Measurements from ENCODE around the gene TMEM164.

The TMEM164 gene

GRCh38 chrX:110001740-110002299 is 1.1 kb upstream of the TMEM164 start:
- ATAC-seq (ENCODE audit: low read depth): no peak
- H3K27ac ChIP-seq (ENCODE audit: poor library complexity, severe bottlenecking): peak overlapping the region; percentile 48

DNA sequence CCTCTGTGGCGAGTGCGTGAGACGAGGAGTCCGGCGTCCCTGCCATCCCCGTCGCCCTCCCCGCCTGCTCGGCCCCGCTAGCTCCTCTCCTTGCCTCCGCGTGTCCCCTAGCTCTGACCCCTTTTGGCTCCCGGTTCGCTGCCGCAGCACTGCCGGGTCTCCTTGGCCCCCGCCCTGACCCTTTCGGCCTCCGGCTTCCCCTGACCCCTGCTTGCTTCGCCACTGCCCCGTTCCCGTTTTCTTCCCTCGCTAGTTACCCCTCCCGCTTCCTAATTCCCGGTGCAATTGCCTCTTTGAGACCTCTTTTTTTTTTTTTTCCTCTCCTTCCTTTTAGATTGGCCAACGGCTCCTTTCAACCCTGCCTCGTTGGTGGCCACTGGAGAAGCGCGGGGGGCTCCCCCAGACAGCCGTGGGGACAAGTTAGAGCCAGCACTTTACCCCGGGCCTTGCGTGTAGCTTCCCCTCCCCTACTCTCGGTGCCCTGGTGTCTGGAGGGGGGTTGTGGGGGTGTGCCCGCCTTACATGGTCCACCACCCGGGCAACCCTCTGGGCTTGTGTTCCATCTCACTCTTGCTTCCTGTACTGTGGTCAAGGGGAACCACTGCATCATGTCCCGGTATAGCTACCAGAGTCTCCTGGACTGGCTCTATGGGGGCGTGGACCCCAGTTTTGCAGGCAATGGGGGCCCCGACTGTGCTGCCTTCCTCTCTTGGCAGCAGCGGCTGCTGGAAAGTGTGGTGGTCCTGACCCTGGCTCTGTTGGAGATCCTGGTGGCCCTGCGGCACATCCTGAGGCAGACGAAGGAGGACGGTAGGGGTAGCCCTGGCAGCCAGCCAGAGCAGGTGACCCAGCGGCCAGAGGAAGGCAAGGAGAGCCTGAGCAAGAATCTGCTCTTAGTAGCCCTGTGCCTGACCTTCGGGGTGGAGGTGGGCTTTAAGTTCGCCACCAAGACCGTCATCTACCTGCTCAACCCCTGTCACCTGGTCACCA is 548 bp downstream of the TMEM164 start:
- DNase-seq (ENCODE audit: low spot score) (no peak), ATAC-seq (ENCODE audit: low read depth) (no peak; the same call in 2 of the 3 replicates)
- H3K27ac ChIP-seq (ENCODE audit: poor library complexity, severe bottlenecking): peak overlapping the region; percentile 48
- H3K4me1 ChIP-seq (ENCODE audit: insufficient read depth, poor library complexity, severe bottlenecking): peaks cover 4% of the 10 kb centered on the region
- TF ChIP-seq CTCF (IDR thresholded peaks at IDR 0.05; ENCODE audit: poor library complexity, severe bottlenecking): no peak
- H3K9me3 ChIP-seq (ENCODE audit: severe bottlenecking): no peaks in the 10 kb centered on the region
- no peaks in the 10 kb centered on the region for H3K36me3 ChIP-seq (ENCODE audit: low read depth)
- H3K4me3 ChIP-seq (ENCODE audit: severe bottlenecking): peak overlapping the region; percentile 63
- H3K27me3 ChIP-seq (ENCODE audit: insufficient read depth, poor library complexity, severe bottlenecking): no peaks in the 10 kb centered on the region

More at GRCh38 chrX:110001740-110002299, 1.1 kb upstream of the TMEM164 start:
- no peaks in the 10 kb centered on the region for H3K9me3 ChIP-seq (ENCODE audit: severe bottlenecking)
- DNase-seq (ENCODE audit: low spot score): no peak
- peaks cover 4% of the 10 kb centered on the region for H3K4me1 ChIP-seq (ENCODE audit: insufficient read depth, poor library complexity, severe bottlenecking)
- H3K4me3 ChIP-seq (ENCODE audit: severe bottlenecking): peak overlapping the region; percentile 63
- H3K36me3 ChIP-seq (ENCODE audit: low read depth): no peaks in the 10 kb centered on the region
- TF ChIP-seq CTCF (IDR thresholded peaks at IDR 0.05; ENCODE audit: poor library complexity, severe bottlenecking): no peak
- H3K27me3 ChIP-seq (ENCODE audit: insufficient read depth, poor library complexity, severe bottlenecking): no peaks in the 10 kb centered on the region

DNA sequence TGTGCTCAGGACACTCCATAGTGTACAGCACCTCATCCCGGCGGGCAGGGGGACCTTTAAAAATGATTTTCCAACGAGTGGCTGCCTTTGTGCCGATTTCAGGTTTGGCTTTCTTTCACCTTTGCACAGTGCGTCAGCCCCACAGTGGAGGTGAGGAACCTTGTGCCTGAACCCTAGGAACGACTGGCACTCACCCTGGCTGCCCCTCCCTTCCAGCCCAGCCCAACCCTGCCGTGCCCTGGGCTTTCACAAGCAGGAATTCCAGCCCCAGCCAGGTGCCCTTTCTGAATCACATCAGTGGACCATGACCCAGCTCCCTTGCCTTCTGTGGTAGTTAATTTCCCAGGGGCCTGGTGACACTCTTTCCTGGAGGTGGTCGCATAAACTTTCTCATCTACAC is 1.3 kb downstream of the TMEM164 start:
- Histone ChIP-seq H3K27me3 (ENCODE audit: insufficient read depth, poor library complexity, severe bottlenecking) (no peaks in the 10 kb centered on the region), H3K4me1 (ENCODE audit: insufficient read depth, poor library complexity, severe bottlenecking) (peaks cover 4% of the 10 kb centered on the region), H3K27ac (ENCODE audit: poor library complexity, severe bottlenecking) (peak overlapping the region; percentile 48), H3K36me3 (ENCODE audit: low read depth) (no peaks in the 10 kb centered on the region), H3K4me3 (ENCODE audit: severe bottlenecking) (no peak overlapping the region), H3K9me3 (ENCODE audit: severe bottlenecking) (no peaks in the 10 kb centered on the region)
- DNase-seq (ENCODE audit: low spot score) (no peak), ATAC-seq (ENCODE audit: low read depth) (peak; percentile 46)
- TF ChIP-seq CTCF (IDR thresholded peaks at IDR 0.05; ENCODE audit: poor library complexity, severe bottlenecking): no peak

- no peaks in the 10 kb centered on the region for H3K27me3 ChIP-seq (ENCODE audit: insufficient read depth, poor library complexity, severe bottlenecking)
- ATAC-seq (ENCODE audit: low read depth) (no peak), DNase-seq (ENCODE audit: low spot score) (no peak)
- H3K27ac ChIP-seq (ENCODE audit: poor library complexity, severe bottlenecking): no peak overlapping the region
- H3K36me3 ChIP-seq (ENCODE audit: low read depth): no peaks in the 10 kb centered on the region
- no peak for TF ChIP-seq CTCF (IDR thresholded peaks at IDR 0.05; ENCODE audit: poor library complexity, severe bottlenecking)
- no peaks in the 10 kb centered on the region for H3K9me3 ChIP-seq (ENCODE audit: severe bottlenecking)
- peaks cover 4% of the 10 kb centered on the region for H3K4me1 ChIP-seq (ENCODE audit: insufficient read depth, poor library complexity, severe bottlenecking)
- H3K4me3 ChIP-seq (ENCODE audit: severe bottlenecking): no peak overlapping the region
These were observed 1.9 kb downstream of the TMEM164 start for GRCh38 chrX:110004731-110005369.

Measured in RWPE2 (cell line).